HFF-Myc (cell line): ENCODE results near the gene TRAPPC11.

ENCODE experiments used
- DNase-seq: peaks from one replicate; pipeline ENCODE4 v3.0.0-alpha.2; 2011; ENCODE audit warnings: low read depth; ENCODE audit errors: extremely low read depth
- H3K4me3 ChIP-seq: replicated peaks from 2 replicates; pipeline ENCODE4 v1.5.1; 2011; ENCODE audit warnings: low read depth, mild to moderate bottlenecking, control low read depth, low read length
- CTCF ChIP-seq: IDR thresholded peaks from 2 replicates; pipeline ENCODE4 v1.5.1; 2012; ENCODE audit warnings: mild to moderate bottlenecking, low read depth, low read length, control low read depth; ENCODE audit errors: missing control alignments

The TRAPPC11 gene

GRCh38 chr4:183755596-183755995 is 96.5 kb downstream of the TRAPPC11 start:
- no peak for DNase-seq
- TF ChIP-seq CTCF = no peak
- no peak overlapping the region for H3K4me3 ChIP-seq

DNA sequence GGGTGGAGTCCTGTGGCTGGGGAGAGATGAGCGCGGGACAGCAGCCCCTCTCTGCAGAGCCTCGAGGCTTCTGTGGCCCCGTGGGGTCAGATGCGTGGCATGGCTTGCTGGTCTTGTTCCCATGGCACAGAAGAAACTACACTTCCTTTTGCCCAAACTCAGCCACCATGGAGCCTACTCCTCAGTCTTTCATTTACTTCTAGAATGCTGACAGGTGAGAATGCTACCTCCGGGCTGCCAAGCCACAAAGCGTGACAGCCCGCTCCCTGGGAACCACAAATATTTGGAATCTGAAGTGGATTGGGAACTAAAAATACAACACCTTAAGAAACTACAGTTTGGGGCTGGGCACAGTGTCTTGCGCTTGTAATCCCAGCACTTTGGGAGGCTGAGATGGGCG is 98.0 kb downstream of the TRAPPC11 start:
- no peak for DNase-seq
- TF ChIP-seq CTCF = no peak
- no peak overlapping the region for H3K4me3 ChIP-seq

DNA sequence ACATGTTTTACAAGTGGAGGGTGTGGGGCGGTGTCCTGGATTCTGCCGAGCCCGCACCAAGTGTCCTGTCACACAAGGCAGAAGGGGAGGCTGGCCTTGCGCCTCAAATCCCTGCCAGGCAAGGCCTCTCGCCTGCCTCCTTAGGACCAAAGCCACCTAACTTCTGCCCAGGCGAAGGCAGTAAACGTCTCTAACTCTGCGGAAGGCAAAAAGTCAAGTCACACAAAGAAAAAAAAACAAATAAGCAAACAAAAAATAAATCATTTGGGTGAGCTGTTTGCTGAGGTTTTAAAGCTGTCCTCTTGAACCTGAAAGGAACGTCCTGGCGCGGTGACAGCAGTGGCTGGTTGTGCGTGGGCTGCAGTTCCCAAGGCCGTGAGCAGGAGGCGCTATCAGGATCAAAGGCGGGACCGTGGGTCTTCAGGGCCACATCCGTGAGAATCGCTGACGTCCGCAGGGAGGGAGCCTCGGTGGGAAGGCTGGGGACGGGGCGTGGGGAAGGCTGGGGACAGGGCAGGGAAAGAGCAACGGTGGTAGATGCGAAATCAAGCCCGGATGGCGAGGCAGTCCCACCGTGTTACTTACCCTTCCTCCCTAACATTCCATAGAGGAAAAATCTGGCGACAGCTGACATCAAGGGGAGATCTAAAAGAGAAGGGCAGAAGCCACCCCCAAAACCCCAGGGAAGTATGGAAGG is 99.1 kb downstream of the TRAPPC11 start:
- no peak for DNase-seq
- TF ChIP-seq CTCF = peak; percentile 43
- no peak overlapping the region for H3K4me3 ChIP-seq

DNA sequence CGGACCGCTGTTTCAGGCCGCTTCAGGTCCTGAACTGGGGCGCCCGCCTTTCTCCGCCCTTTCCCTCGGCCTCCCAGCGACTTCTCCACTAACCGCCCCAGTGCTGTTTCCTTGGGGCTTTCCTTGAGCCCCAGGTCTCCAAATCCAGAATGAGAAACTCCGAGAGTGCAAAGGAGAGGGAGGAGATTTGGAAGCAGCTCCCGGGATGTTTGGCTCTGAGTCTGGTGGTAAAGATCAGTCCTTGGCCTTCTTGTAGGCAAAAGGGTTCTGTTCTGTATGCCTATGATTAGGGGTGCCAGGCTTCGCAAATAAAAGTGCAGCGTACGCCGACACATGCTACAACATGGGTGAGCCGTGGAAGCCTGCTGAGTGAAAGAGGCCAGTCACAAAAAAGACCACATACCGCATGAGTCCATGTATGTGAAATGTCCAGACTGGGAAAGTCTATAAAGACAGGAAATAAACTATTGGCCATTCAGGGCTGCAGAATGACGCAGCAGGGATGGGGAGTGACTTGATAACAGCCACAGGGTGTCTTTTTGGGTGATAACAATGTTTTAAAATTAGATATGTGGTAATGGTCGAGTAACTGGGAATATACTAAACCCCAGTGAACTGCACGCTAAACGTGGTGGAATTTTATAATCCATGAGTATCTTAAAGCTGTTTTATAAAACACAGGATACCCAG is 99.8 kb downstream of the TRAPPC11 start:
- DNase-seq = no peak
- no peak overlapping the region for H3K4me3 ChIP-seq
- TF ChIP-seq CTCF = no peak

DNA sequence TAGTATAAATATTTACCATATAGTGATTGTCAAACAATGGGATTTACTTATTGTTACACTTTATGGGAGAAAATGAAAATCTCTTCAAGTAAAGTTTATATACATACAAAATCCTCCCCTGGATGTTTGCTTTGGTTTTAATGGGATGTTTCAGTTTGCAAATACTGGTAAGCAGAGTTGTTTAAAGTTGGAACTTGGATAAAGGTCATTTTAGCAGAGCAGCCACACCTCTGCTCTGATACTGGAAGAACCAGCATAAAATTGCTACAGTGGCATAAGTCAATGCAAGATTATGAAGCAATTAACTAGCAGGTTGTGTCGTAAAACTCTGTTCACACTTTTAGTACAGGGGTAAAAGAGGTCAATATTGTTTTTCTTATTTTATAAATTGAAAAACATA is 101.2 kb downstream of the TRAPPC11 start:
- DNase-seq = no peak
- TF ChIP-seq CTCF = no peak
- H3K4me3 ChIP-seq = no peak overlapping the region
